Stimulated activated CD8-positive, alpha-beta memory T cell treated with anti-CD3 and anti-CD28 coated beads, Interleukin-15, amount 100 ng/mL, for 24 hours (primary cell): Measurements from ENCODE around the gene DCBLD2.

Experiments
- DNase-seq: peaks from one replicate; pipeline ENCODE4 v3.0.0-alpha.2; 2020; ENCODE audit warnings: low read depth

The DCBLD2 gene

DNA sequence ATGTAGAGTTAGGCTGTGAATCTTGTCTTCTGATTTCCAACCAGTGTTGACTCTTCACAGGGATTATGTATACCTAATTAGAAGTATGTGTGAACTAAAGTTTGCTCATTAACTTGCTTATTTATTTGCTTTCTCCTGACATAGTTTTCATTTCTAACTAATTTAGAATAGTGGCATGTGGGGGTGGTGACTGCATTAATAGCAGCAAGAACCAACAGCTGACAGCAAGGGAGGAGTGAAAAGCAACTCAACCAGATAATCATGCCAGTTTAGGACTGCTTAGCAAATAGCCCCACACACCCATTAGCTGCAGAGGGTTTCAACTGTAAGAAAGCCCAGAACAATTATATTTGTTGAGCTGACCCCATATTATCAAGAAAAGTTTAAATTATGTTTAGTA, 134.6 kb downstream of the DCBLD2 start:
- DNase-seq = no peak

GRCh38 chr3:98765721-98766120, 135.8 kb downstream of the DCBLD2 start:
- no peak for DNase-seq

DNA sequence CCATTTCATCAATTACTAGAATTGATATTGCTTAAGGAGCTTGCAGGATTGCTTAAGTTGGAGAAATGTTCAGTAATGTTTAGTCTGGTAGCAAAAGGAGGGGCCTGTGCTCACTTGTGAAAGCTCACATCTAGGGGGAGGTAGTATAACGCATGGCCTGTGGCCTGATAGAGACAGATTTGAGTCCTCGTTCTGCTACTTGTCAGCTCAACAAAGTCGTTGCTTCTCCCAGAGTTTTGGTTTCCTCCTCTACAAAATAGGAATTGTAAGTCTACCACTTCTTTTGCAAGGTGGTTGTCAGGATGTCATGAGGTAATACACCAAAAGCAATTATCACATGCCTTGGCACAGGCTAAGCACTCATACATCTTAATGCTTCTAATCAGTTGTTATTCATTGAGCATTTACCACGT, 137.0 kb downstream of the DCBLD2 start:
- no peak for DNase-seq

DNA sequence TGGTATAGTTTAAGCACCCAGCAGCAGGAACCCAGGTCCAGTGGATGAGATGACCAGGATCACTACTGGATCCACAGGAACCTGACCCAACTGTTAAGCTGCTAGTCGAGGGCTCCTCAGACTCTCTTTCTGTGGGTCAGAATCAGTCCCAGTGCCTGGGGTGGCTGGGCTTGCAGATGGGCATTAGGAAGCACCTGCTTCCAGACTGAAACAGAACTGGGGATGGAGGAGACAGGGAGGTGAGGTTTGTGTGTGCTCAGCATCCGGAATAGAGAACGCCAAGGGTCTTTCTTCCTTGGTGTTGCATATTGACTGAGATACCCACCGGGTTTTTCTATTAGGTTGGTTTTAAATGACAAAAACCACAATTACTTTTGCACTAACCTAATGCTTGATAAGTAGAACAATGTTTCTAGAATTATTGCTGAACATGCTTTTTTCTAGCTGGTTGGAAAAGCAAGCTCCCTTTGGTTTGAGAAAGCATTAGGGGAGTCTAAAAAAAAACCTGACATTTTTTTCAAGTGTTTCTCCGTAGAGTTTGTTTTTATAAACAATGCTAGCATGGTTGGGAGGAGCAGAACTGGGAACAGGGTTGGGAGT, 137.6 kb downstream of the DCBLD2 start:
- no peak for DNase-seq

DNA sequence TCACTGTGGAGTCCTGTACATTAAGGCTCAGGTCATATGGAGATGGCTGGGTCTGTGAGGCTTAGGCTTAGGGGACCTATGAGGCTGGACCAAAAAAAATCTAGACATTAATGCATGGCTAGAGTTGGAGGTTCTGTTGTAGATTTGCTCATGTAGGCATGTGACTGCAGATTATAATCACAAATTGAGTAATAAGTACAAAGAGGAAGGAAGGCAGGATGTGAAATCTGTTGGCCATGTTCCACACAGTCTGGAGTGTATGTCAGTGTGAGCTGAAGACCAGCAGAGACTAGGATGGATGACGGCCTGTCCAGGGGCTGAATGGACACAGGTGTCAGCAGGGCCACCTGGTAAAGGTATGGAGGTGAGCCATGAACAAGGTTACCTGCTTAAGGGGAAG, 138.4 kb downstream of the DCBLD2 start, which contains the start of gene ST3GAL6:
Gene ST3GAL6, plus strand, starts transcription at position 265 of the 400 bp plus-strand sequence. CDS start 5,101 bp downstream, outside the sequence.
- DNase-seq = no peak

GRCh38 chr3:98761643-98762229, 139.8 kb downstream of the DCBLD2 start:
- DNase-seq = no peak

DNA sequence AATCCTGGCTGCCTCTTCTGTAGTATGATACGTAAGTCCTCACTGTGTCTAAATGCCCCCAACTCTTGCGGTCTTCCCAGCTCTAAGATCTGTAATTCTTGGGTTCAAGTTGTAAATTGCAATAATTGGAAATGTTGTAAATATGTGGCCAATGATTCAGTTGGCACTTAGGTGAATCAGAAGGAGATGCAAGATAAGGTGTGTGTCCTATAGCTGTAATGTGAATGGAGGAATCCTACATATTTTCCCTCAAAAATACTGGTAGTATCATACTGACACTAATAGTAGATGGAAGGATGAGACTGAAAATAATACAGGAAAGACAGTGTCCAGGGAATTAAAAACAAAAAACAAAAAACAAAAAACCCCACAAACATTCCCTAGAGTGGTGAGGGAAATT, 141.9 kb downstream of the DCBLD2 start:
- no peak for DNase-seq

DNA sequence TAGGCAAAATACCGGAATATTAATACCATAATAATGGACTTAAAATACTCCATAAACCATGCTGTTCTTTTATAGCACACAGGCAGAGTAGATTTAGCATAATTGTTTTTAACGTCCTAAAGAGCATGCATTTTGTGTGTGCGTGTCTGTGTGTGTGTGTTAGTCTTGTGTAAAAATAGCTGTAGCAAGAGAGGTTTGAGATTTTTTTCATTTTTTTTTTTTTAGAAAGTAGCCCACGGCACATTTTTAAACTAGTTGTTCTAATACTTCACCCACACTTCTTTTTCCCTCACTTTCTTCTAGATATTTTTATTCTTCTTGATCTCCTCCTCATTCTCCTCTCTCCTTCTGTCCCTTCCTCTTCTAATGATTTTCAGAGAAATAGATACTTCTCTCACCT, 145.9 kb downstream of the DCBLD2 start:
- DNase-seq = no peak

DNA sequence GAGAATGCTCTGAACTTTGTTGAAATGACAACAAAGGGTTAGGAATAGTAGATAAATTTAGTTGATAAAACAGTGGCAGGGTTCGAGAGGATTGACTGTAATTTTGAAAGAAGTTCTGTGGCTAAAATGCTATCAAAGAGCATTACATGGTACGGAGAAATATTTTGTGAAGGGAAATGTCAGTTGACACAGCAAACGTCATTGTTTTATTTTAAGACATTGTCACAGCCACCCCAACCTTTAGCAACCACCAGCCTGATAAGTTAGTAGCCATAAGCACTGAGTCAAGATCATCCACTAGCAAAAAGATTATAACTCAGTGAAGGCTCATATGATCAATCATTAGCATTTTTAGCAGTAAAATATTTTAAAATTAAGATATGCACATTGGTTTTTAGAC, 147.0 kb downstream of the DCBLD2 start:
- no peak for DNase-seq

GRCh38 chr3:98750276-98750919, 151.1 kb downstream of the DCBLD2 start:
- no peak for DNase-seq

GRCh38 chr3:98746882-98747281, 154.6 kb downstream of the DCBLD2 start:
- DNase-seq = no peak

- DNase-seq = no peak
These were observed 155.4 kb downstream of the DCBLD2 start for GRCh38 chr3:98746122-98746521.
